GM20000 (cell line): ENCODE measurements around the gene CEP112.

Experiments
- DNase-seq: peaks from one replicate; pipeline ENCODE4 v3.0.0; 2012; ENCODE audit warnings: low spot score
- CTCF ChIP-seq: IDR thresholded peaks from 2 replicates; pipeline ENCODE4 v1.5.1; 2012; ENCODE audit warnings: mild to moderate bottlenecking, control low read depth; ENCODE audit errors: extremely low read depth, missing control alignments

Gene CEP112

DNA sequence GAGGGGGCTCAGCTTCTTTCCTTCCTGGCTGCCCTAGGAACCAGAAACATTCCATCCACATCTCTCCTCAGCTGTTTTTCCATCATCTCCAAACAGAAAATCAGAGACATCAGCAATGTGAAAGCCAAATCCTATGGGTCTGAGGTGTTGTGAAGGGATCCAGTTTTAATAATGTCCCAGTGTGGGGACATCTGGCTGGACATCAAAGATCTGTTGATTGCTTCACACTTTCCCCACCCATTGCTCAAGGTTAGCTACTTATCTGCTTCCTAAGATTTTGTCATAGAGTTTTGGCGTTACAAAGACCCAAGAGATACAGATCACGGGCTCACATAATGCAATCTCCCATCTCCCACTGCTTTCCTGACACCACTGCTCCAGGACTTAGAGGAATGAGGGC is 582.6 kb downstream of the CEP112 start:
- TF ChIP-seq CTCF, result no peak
- no peak for DNase-seq

- no peak for DNase-seq
- TF ChIP-seq CTCF, result no peak
These were observed 587.9 kb downstream of the CEP112 start for GRCh38 chr17:65604070-65604469.

- no peak for TF ChIP-seq CTCF
- no peak for DNase-seq
These were observed 590.1 kb downstream of the CEP112 start for GRCh38 chr17:65601881-65602280.

DNA sequence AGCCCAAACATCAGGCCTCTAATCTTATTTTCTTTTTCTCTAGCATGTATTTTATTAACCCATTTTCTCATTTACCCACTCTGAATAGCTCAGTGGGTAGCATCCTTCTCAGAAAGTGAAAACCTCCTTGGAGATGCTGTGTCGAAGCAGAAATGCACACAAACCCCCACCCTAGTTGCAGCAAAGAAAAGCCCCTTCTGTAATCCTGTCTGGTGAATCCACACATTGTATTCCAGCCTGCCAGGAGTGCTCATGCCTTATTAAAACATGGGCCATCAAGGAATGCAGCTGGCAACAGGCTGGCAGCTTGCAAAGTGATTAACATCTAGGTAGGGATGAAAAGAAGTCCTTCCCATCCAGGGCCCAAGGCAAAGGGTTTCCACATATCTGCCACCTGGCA is 590.8 kb downstream of the CEP112 start:
- no peak for DNase-seq
- no peak for TF ChIP-seq CTCF

DNA sequence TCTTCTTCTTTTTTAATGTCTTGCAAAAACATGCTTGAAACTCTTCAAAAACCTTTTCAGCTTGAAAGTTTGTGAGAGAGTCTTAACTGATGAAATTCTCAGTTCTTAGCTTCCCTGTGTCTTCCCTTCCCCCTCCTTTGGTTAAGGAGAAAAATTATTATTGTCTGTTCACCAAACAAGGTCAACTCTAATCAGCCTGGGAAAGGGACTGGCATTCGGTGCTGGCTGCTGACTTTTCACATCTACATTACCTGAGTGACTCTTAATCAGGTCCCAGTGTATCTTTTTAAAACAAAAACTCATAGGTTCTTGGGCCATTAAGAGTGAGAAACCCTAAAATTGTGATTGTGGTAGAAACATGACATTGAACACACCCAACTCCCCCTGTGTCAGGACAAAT is 591.4 kb downstream of the CEP112 start:
- no peak for TF ChIP-seq CTCF
- no peak for DNase-seq

DNA sequence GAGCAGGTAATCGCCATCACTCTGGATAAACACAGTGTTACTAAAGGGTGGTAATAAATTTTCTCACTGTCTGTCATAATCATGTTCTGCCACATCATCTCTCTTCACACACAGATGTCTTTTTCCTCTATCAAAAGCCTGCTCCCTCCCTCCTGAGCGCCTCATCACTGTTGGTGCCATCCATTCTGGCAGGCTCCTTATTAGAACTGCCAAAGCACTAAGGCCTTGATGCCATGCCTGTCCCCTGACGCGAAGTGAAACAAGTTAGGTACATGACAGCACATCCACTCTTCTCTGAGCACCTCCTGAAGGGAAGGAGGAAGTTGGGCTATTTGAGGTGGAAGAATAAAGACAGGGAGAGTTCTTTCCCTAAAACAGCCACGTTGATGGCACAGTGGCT is 592.3 kb downstream of the CEP112 start:
- no peak for TF ChIP-seq CTCF
- DNase-seq, result no peak

DNA sequence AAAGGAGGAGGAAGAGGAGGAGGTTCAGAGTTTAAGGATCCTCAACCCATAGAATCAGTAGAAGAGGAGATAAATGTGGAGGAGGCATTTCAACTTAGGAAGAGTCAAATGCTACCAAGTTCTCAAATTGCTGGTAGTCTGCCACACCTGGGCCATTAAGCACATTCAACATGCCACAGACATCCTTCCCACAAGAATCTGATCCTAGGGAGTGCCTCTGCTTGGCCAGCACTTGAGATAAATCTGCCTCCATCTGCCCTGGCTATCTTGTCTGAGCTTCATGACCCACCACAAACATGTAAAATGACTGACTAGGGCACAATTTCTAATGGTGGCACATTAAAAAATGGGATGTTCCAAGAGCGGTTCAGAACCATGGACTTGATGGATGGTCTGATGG is 593.2 kb downstream of the CEP112 start:
- DNase-seq, result no peak
- no peak for TF ChIP-seq CTCF
